Measurements from ENCODE around the gene MPZL1.
"Not testable (repeated sequence)": the region's sequence is repeated elsewhere in the genome, so short reads cannot be mapped to it uniquely, and the experiment has no call there.

Gene MPZL1

GRCh38 chr1:167719715-167720421 is 1.9 kb upstream of the MPZL1 start:
- not testable (repeated sequence) for DNase-seq

GRCh38 chr1:167720965-167721616 is 691 bp upstream of the MPZL1 start:
- DNase-seq, result peak in 1 of 2 donors; percentile 21

GRCh38 chr1:167722152-167722869 is 529 bp downstream of the MPZL1 start:
- peak in 1 of 2 donors; percentile 8 for DNase-seq

GRCh38 chr1:167722870-167723251 is 1.1 kb downstream of the MPZL1 start:
- no peak for DNase-seq

GRCh38 chr1:167723707-167724323 is 2.0 kb downstream of the MPZL1 start:
- DNase-seq, result no peak

GRCh38 chr1:167726008-167726407 is 4.2 kb downstream of the MPZL1 start:
- no peak for DNase-seq

- no peak for DNase-seq
These were observed 7.1 kb downstream of the MPZL1 start for GRCh38 chr1:167728818-167729410.

GRCh38 chr1:167734227-167734626 is 12.4 kb downstream of the MPZL1 start:
- no peak for DNase-seq

GRCh38 chr1:167734841-167735240 is 13.1 kb downstream of the MPZL1 start:
- DNase-seq, result no peak

GRCh38 chr1:167737169-167737568 is 15.4 kb downstream of the MPZL1 start:
- DNase-seq, result no peak

- DNase-seq, result no peak
These were observed 16.4 kb downstream of the MPZL1 start for GRCh38 chr1:167738158-167738557.

- no peak for DNase-seq
These were observed 18.0 kb downstream of the MPZL1 start for GRCh38 chr1:167739752-167740151.

- DNase-seq, result not testable (repeated sequence)
These were observed 19.3 kb downstream of the MPZL1 start for GRCh38 chr1:167741103-167741502.

GRCh38 chr1:167742392-167743057 is 20.7 kb downstream of the MPZL1 start:
- DNase-seq, result not testable (repeated sequence)

- DNase-seq, result no peak
These were observed 23.1 kb downstream of the MPZL1 start for GRCh38 chr1:167744901-167745300.

- no peak for DNase-seq
These were observed 24.4 kb downstream of the MPZL1 start for GRCh38 chr1:167746013-167746672.

GRCh38 chr1:167746988-167747655 is 25.3 kb downstream of the MPZL1 start:
- DNase-seq, result no peak

GRCh38 chr1:167747988-167748387 is 26.2 kb downstream of the MPZL1 start:
- no peak for DNase-seq

GRCh38 chr1:167748906-167749305 is 27.1 kb downstream of the MPZL1 start:
- no peak for DNase-seq

GRCh38 chr1:167749741-167750140 is 28.0 kb downstream of the MPZL1 start:
- no peak for DNase-seq

GRCh38 chr1:167750641-167751040 is 28.9 kb downstream of the MPZL1 start:
- DNase-seq, result no peak
